Stomach smooth muscle (tissue), 2 donors: ENCODE results near the gene KRT33A.

Experiments used
- H3K27ac ChIP-seq: one replicate; pipeline ENCODE4 v1.7.0; 2013; ENCODE audit warnings: mild to moderate bottlenecking, low read length, inconsistent platforms
- H3K27me3 ChIP-seq, 2 donors: one replicate each; pipeline ENCODE4 v1.7.0; 2013; ENCODE audit warnings: low read length in 2 of 2; ENCODE audit not compliant: insufficient read depth in 2 of 2, control insufficient read depth in 1 of 2
- H3K36me3 ChIP-seq, 2 donors: one replicate each; pipeline ENCODE4 v1.7.0; 2013; ENCODE audit warnings: low read length in 2 of 2; ENCODE audit not compliant: control insufficient read depth in 2 of 2, insufficient read depth in 2 of 2
- H3K4me1 ChIP-seq: one replicate; pipeline ENCODE4 v1.7.0; 2013; ENCODE audit warnings: low read length; ENCODE audit not compliant: control insufficient read depth, insufficient read depth
- H3K4me3 ChIP-seq, 2 donors: one replicate each; pipeline ENCODE4 v1.7.0; 2013; ENCODE audit warnings: low read length in 2 of 2
- H3K9ac ChIP-seq, 2 donors: one replicate each; pipeline ENCODE4 v1.7.0; 2013; ENCODE audit warnings: low read length in 2 of 2, mild to moderate bottlenecking in 1 of 2
- H3K9me3 ChIP-seq, 2 donors: one replicate each; pipeline ENCODE4 v1.7.0; 2013; ENCODE audit warnings: low read length in 2 of 2; ENCODE audit not compliant: control insufficient read depth in 2 of 2
- donor health status: healthy.
- donor health status: Pancreatic carcinoma.

KRT33A gene

DNA sequence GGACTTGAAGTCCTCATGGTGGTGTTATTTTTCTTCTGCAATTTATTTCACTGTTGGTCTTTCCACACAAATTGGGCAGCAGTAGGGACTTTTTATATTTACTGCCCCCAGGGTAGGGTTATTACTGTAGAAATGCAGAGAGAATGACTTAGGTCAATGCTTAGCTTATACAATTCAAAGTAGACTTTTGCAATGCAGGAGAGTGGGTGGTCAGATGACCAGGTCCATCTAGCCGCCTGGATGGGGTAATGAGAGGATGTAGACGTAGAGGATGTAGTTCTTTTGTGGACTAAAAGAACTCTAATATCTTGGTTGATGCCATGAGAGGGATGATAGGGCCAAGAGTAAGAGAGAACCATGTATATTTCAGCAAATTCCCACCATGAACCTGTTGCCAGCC lies 32.4 kb downstream of the KRT33A start:
- H3K27me3 ChIP-seq = peaks cover 0 to 2% of the 10 kb centered on the region in 2 donors
- no peak overlapping the region for H3K9ac ChIP-seq
- no peak overlapping the region for H3K4me3 ChIP-seq
- no peaks in the 10 kb centered on the region for H3K9me3 ChIP-seq
- H3K36me3 ChIP-seq = no peaks in the 10 kb centered on the region
- no peaks in the 10 kb centered on the region for H3K4me1 ChIP-seq
- H3K27ac ChIP-seq = no peak overlapping the region

DNA sequence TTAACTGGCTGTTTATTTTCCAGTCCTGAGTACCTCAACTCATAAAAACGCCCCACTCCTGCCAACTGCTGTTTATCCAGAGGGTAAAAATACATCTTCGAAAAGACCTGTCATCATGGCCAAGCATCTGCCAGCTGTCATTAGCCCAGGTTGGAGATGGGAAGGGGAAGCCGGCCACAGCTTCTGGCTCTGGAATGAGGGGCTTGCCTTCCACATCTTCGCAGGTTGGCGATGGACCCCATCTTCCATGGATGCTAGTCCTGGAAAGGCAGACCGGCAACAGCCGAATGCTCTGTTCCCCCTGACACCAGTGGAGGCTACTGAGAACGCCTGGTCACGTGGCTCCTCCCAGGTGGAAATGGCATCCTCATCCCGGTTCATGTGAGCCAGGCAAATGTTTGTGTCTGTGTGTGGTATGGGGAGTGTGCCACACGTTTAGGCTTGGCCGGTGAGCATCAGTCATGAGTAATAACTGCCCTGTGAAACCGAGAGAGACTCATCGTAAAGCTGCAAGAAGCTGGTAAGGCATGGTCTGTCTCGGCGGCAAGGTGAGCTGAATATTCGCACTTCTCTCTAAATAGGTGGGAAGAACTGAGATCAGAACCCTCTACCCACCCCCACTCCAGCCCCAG lies 34.7 kb downstream of the KRT33A start:
- Histone ChIP-seq H3K36me3 (no peaks in the 10 kb centered on the region), H3K9ac (no peak overlapping the region), H3K9me3 (no peaks in the 10 kb centered on the region), H3K27ac (no peak overlapping the region), H3K4me3 (no peak overlapping the region), H3K27me3 (peaks cover 0 to 6% of the 10 kb centered on the region in 2 donors), H3K4me1 (no peaks in the 10 kb centered on the region)

GRCh38 chr17:41315204-41315794 lies 35.3 kb downstream of the KRT33A start, which contains the start of gene KRTAP17-1:
KRTAP17-1 (minus strand) TSS chr17:41315710; CDS start chr17:41315650, 60 bp downstream.
- no peak within 1 kb of the TSS for H3K4me3 ChIP-seq
- no peaks in the 10 kb centered on the region for H3K9me3 ChIP-seq
- peaks cover 0 to 6% of the 10 kb centered on the region in 2 donors for H3K27me3 ChIP-seq
- no peak within 1 kb of the TSS for H3K27ac ChIP-seq
- H3K9ac ChIP-seq = no peak within 1 kb of the TSS
- H3K36me3 ChIP-seq = no peaks in the 10 kb centered on the region
- H3K4me1 ChIP-seq = no peaks in the 10 kb centered on the region

DNA sequence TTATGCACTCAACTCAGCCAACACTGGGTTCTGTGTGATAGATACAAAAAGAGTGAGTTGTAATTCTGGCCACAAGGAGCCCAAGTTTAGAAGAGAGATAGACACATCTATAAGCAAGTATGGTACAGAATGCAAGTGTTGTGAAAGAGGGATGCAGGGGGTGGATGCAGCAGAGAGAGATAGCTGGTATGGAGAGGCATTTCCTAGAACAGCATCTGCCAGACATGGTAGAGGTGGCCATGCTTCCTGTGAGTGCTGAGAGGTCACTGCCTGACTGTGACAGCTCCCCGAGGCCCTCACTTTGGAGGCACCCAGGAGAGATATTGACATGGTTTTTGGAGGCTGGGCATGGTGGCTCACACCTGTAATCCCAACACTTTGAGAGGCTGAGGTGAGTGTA lies 39.5 kb downstream of the KRT33A start:
- Histone ChIP-seq H3K9ac (no peak overlapping the region), H3K27me3 (peaks cover 0 to 16% of the 10 kb centered on the region in 2 donors), H3K27ac (no peak overlapping the region), H3K9me3 (no peaks in the 10 kb centered on the region), H3K4me1 (no peaks in the 10 kb centered on the region), H3K36me3 (no peaks in the 10 kb centered on the region), H3K4me3 (no peak overlapping the region)

DNA sequence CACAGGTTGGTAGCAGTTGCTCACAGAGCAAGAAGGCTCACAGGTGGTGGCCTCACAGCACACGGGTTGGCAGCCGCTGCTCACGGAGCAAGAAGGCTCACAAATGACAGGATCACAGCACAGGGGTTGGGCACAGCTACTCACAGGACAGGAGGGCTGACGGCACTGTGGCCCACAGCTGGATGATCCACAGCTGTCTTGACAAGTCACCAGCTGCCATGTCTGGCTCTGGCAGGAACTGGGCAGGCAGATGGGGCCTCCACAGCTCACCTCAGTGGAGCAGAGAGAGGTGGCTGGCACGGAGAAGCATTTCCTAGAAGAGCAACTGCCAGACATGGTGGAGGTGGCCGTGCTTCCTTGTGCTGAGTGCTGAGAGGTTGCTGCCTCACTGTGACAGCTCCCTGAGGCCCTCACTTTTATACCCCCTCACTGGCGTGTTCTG lies 41.7 kb downstream of the KRT33A start, which contains the start of gene KRTAP16-1:
TSS of gene KRTAP16-1 (minus strand) at position 392 of the 442 bp plus-strand sequence. CDS start at position 336, 56 bp downstream.
- Histone ChIP-seq H3K36me3 (no peaks in the 10 kb centered on the region), H3K4me3 (no peak within 1 kb of the TSS), H3K27ac (no peak within 1 kb of the TSS), H3K9me3 (no peaks in the 10 kb centered on the region), H3K27me3 (peaks cover 0 to 14% of the 10 kb centered on the region in 2 donors), H3K4me1 (no peaks in the 10 kb centered on the region), H3K9ac (no peak within 1 kb of the TSS)

DNA sequence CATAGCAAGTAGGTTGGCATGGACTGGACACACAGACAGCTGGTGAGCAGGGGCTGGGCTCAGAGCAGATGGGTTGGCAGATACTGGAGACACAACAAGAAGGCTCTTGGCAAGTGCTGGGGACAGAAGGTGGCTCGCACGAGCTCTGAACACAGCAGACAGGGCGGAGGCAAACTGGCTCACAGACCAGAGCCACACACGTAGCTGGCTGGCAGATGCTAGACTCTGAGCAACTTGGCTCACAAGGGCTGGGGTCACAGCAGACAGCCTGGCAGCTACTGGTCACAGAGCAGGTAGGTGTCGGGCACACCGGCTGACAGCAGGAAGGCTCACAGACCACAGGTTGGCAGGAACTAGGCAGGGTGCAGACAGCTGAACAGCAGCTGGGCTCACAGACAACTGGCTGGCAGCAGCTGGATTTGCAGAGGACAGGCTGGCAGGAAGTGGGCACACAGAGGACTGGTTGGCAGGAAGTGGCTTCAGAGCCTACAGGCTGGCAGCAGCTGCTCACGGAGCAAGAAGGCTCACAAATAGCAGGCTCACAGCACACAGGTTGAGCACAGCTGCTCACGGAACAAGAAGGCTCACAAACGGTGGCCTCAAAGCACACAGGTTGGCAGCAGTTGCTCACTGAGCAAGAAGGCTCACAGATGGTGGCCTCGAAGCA lies 42.2 kb downstream of the KRT33A start:
- Histone ChIP-seq H3K4me3 (no peak overlapping the region), H3K27me3 (peaks cover 0 to 14% of the 10 kb centered on the region in 2 donors), H3K9me3 (no peaks in the 10 kb centered on the region), H3K9ac (no peak overlapping the region), H3K36me3 (no peaks in the 10 kb centered on the region), H3K4me1 (no peaks in the 10 kb centered on the region), H3K27ac (no peak overlapping the region)

DNA sequence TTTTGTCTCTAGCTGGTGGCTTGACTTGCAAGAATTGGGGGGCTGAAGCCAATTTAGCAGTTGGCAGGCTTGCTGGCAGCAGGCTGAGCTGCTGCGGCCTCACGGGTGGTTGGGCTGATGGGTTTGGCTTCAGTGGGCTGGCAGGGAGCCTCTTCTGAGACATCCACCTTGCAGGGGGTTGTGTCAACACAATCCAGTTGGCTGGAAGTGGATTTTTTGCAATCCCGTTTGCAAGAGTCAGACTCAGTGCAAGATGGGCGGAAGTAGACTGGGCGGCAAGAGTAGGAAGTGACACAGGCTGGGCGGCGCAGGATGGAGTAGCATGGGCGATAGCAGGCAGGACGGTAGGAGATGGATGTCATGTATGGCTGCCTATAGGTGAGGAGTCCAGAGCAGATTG lies 43.0 kb downstream of the KRT33A start:
- Histone ChIP-seq H3K27ac (no peak overlapping the region), H3K9ac (no peak overlapping the region), H3K36me3 (no peaks in the 10 kb centered on the region), H3K4me1 (no peaks in the 10 kb centered on the region), H3K4me3 (no peak overlapping the region), H3K27me3 (peaks cover 0 to 13% of the 10 kb centered on the region in 2 donors), H3K9me3 (no peaks in the 10 kb centered on the region)

DNA sequence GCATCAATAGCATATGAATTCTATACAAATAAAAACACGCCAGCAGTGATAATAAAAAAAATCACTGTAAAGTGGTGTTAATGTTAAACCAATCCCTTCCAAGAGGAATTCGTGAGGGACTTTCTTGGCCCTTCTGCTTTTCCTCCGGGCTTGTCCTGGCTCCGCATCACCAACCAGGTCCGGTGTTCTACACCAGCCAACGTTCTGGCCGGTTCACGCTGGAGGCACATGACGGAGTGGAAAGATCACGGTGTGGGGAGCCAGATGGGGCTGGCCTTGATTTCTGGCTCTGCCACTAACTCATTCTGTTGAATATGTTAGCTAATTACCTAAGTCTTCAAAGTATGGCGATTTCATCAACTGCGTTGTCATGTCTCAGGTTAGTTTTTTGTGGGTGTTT lies 46.5 kb downstream of the KRT33A start:
- Histone ChIP-seq H3K4me3 (no peak overlapping the region), H3K9me3 (peaks cover 5 to 10% of the 10 kb centered on the region in 2 donors), H3K27me3 (peaks cover 0 to 13% of the 10 kb centered on the region in 2 donors), H3K27ac (no peak overlapping the region), H3K36me3 (no peaks in the 10 kb centered on the region), H3K9ac (no peak overlapping the region), H3K4me1 (no peaks in the 10 kb centered on the region)

- H3K36me3 ChIP-seq = no peaks in the 10 kb centered on the region
- H3K4me1 ChIP-seq = no peaks in the 10 kb centered on the region
- no peak overlapping the region for H3K9ac ChIP-seq
- H3K27me3 ChIP-seq = peaks cover 0 to 7% of the 10 kb centered on the region in 2 donors
- peaks cover 5 to 10% of the 10 kb centered on the region in 2 donors for H3K9me3 ChIP-seq
- no peak overlapping the region for H3K27ac ChIP-seq
- H3K4me3 ChIP-seq = no peak overlapping the region
Observed at GRCh38 chr17:41302981-41303380, 47.6 kb downstream of the KRT33A start.

- no peak within 1 kb of the TSS for H3K27ac ChIP-seq
- H3K27me3 ChIP-seq = peaks cover 0 to 3% of the 10 kb centered on the region in 2 donors
- no peak within 1 kb of the TSS for H3K4me3 ChIP-seq
- H3K4me1 ChIP-seq = no peaks in the 10 kb centered on the region
- H3K9ac ChIP-seq = no peak within 1 kb of the TSS
- peaks cover 5 to 10% of the 10 kb centered on the region in 2 donors for H3K9me3 ChIP-seq
- no peaks in the 10 kb centered on the region for H3K36me3 ChIP-seq
Observed at GRCh38 chr17:41301916-41302901, 48.4 kb downstream of the KRT33A start, which contains the start of gene KRTAP29-1. KRTAP29-1 (minus strand) TSS chr17:41302851; CDS start chr17:41302851, 0 bp downstream.
